AG20443 (cell line): Measurements from ENCODE around the gene SRMS.
"Not testable (repeated sequence)": the region's sequence is repeated elsewhere in the genome, so short reads cannot be mapped to it uniquely, and the experiment has no call there.

Source experiments
- DNase-seq: peaks from one replicate; pipeline ENCODE4 v3.0.0; 2012; ENCODE audit warnings: low spot score, mixed read lengths

The SRMS gene

DNA sequence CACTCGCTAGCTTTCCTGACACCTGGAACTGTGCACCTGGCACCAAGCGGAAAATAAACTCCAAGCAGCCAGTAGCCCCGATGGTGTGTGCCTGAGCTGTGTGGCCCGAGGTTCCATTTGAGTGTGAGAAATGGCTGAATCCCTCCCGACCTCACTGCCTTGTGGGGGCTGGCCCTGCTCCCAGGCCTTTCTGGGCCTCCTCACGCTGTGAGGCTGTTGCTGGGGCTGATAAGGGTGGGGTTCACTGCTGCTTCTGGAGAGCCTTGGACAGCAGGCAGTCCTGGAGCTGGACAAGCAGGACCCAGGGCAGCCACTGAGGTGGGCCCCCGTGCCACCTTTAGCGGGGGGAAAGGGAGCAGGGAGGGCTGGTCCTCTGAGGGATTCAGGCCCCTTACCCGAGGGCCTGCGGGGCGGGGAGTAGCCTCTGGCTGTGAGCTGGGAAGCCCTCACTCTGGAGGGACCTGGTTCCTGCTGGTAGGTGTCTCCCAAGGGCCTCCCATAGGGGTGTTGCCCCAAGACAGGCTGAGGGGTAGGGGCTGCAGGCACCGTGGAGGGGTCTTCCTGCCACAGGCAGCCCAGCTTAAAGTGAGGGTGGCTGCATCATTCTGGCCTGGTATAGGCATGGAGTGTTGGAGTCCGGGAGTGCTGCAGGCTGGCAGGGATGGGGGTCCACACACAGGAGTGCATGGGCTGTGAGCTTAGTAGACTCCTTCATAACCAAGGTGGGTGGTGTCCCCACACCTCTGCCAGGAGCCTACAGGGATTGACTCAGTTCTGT, 25.3 kb downstream of the SRMS start:
- DNase-seq = no peak

DNA sequence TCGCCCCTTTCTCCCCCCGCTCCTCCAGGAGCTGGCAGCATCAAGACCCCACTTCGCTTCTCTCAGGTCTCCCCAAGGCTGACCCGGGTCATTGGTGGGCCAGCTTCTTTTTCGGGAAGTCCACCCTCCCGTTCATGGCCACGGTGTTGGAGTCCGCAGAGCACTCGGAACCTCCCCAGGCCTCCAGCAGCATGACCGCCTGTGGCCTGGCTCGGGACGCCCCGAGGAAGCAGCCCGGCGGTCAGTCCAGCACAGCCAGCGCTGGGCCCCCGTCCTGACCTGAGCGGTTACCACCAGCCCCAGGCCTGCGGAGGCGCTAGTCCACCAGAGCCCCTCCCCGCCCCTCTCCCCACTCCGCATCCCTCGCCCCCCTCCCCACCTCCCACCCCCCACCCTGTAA, 25.9 kb downstream of the SRMS start:
- DNase-seq = no peak

DNA sequence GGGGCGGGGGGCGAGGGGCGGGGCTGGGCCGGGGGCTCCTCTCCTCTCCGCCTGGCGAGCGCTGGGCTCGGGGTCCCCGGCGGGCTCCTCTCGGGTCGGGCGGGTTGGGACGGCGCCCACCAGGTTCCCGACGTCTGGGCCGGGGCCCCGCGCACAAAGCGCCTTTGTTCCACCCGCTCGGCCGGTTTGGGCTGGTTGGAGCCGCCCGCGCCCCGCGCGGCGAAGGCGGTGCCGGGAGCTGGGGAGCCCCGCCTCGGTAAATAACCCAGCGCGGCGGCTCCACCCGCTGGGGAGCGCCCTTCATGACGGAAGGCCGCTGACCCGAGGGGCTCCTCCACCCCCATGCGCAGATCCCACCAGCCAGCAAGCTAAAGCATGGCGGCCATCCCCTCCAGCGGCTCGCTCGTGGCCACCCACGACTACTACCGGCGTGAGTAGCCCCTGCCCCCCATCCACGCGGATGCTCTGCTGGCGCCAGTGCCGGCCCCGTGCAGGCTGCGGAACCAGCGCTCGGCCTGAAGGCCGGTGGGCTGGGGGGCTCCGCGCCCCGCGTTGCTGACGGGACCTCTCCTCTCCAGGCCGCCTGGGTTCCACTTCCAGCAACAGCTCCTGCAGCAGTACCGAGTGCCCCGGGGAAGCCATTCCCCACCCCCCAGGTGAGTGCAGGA, 26.5 kb downstream of the SRMS start:
- DNase-seq = peak; percentile 89

DNA sequence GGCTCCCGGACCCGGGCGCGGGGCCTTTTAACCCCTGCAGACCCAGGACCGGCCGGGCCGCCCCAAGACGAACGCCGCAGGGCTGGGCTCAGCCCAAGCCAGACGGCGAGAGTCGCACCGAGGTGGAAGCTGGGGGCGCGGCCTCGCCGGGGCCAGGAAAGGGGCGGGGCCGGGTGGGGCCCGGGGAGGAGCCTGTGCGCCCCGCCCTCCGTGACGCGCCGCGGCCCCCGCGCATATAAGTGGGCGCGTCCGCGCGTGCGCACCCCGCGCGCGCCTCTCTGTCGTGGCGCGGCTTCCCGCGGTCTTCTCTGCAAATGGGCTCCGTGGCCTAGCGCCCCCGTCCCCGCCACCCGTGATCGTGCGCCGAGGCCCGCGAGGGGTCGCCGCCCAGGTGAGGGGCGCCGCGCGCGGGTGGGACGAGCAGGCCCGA, 27.0 kb downstream of the SRMS start, which contains the start of gene PPDPF:
PPDPF (plus strand) TSS at position 262 of the 430 bp plus-strand sequence. CDS start 544 bp downstream, outside the sequence.
- DNase-seq = peak; percentile 100

DNA sequence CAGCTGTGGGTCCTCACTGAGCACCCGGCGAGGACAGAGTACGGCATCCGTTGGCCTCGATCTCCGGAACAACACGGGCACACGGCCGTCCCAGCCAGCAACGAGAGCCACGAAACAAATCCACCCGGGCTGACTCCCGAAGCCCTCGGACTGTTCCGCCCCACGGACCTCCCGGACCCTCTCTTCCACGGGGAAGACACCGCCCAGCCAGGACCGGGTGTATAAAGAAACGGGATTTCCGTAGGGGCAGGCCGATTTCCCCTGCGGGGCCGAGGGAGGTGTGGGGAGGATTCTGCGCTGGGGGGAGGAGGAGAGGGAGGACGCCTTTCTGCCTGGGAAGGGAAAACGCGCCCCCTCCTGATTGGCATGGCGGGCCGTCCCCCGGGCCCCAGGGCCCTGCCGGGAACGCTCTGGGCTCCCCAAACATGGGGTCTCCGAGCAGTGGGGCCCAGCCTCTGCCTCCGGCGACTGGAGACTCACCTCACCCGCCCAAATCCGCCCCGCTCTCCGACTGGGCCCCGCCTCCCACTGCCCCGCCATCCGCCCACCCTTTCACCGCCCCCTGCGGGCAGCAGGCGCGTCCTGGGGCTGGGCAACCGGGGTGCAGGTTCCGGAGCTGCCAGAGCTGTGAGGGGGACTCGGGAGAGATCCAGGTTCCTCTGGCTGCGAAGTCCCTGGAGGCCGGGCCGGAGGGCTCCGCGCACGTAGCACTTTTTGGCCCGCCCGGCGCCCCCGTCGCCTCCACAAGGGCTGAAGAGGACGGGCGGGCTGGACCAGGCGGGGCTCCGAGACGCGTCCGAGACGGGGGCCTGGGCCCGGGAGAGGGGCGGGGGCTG, 27.7 kb downstream of the SRMS start:
- DNase-seq = peak; percentile 53

DNA sequence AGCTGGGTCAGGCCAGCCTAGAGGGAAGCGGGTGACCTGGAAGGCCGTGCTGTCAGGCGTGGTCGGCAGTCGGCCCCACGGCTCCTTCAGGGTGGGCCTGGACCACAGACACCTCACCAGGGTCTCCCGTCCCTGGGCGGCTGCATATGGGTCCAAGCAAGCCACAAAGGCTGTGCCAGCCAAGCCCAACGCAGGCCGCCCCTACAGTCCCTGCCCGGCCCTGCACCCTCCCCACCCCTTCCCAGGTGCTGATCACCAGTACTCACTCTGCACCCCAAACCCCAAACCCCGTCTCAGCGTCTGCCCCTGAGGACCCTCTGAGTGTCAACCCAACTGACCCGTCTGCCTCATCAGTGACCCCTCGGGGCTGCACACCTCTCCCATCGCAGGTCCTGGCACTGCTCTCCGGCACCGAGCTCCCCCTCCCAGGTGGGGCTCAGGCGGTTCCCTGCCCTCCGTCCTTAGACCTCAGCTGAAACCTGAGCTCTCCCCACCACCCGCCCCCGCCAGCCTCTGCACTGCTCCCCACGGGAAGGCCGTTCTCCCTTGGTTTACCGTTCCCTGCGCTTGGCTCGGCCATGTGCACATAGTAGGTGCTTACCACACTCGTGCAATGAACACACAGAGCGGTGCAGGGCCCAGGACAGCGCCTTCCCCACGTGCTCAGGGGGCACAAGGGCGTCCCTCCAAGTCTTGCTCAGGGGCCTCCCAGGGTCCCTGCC, 28.4 kb downstream of the SRMS start:
- no peak for DNase-seq

DNA sequence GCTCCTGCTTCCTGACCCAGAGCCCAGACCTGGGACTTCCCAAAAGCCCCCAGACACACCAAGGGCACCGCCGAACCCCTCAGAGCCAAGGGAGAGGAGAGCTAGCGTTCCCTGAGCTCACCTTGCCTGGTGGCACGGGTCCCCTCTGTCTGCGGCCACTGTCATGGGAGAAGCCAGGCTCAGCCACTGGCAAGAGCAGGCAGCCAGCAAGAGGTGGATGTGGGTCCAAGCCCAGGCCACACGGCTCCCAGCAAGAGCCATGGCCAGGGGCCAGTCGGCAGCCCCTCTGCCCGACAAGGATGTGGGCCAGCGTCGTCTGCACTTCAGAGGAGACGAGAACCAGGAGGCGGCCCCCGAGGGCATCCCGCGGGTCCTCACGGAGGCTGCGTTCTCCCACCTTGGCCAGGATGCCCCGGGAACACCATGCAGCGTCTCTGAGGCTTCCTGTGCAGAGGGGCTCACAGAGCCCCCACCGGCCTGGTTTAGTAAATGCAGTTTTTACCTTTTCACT, 29.1 kb downstream of the SRMS start:
- DNase-seq = no peak

DNA sequence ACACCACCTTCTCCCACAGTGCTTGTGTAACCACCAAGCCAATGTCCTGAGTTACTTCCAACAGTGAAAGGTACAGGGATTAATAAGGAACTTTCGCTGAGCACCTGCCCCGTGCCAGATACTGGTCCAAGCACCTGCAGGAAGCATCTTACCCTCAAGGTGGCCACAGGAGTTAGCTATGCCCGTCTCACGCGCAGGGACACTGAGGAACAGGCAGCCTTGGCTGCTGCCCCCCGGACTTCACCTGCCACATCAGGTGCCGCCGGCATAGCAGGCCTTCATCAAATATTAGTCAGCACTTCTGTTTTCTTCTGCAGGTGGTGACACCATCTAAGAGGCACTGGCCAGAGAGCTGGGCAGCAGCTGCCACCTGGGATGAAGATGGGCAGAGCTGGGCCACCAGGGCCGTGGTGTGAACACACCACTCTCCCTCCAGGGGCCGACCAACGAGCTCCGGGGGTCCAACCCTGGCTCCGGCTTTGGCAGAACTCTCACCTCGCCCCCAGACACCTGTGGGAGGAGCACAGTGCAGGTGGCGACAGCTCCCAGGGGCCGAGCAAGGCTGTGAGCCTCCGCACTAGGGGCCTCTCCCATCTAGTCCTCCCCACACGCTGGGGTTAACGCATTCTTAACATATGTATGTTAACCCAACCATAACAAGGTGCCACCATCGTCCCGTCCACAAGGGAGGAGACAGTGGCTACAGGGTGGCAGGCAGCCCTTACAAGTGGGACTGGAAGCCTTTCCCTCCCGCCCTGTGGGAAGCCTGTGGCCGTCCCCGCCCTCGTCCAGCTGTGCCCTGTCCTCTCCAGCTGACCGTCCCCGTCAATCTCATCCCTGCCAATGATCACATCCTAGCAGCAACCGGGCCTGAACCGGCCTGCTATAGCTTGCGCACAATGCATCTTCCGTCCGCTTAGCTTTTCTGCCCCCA, 29.9 kb downstream of the SRMS start:
- no peak for DNase-seq

DNA sequence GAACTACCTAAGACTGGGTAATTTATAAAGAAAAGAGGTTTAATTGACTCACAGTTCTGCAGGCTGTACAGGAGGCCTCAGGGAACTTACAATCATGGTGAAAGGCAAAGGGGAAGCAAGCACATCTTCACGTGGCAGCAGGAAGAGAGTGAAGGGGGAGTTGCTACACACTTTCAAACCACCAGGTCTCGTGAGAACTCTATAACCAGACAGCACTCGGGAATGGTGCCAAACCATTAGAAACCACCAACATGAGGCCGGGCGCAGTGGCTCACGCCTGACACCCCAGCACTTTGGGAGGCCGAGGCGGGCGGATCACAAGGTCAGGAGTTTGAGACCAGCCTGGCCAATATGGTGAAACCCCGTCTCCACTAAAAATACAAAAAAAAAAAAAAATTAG, 33.0 kb downstream of the SRMS start:
- DNase-seq = not testable (repeated sequence)

DNA sequence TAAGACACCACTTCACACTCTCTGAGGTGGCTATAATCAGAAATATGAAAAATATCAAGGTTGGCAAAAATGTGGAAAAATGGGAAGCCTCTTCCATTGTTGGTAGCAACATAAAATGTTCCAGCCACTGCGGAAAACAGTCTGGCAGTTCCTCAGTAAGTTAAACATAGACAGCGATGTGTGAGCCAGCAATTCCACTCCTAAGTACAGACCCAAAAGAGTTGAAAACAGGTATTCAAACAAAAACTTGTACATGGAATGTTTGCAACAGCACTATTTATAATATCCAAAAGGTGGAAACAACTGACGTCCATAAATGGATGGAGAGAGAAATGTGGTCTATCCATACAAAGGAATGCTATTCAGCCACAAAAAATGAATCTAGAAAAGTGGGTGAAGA, 34.3 kb downstream of the SRMS start:
- DNase-seq = no peak

DNA sequence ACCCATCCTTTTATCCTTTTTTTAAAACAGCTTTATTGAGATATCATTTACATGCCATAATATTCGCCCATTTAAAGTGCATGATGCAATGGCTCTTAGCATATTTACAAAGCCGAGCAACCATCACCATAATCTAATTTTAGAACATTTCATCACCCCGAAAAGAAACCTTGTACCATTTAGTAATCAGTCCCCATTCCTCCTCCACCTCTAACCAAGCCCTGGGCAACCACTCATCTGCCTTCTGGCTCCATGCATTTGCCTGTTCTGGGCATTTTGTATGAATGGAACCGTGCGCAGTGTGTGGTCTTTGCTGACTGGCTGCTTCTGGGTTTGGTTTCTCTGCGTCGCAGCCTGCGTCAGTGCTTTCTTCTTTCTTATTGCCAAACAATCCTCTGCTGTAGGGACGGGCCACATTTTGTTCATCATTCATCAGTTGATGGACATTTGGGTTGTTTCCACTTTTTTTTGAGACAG, 38.4 kb downstream of the SRMS start:
- DNase-seq = no peak

DNA sequence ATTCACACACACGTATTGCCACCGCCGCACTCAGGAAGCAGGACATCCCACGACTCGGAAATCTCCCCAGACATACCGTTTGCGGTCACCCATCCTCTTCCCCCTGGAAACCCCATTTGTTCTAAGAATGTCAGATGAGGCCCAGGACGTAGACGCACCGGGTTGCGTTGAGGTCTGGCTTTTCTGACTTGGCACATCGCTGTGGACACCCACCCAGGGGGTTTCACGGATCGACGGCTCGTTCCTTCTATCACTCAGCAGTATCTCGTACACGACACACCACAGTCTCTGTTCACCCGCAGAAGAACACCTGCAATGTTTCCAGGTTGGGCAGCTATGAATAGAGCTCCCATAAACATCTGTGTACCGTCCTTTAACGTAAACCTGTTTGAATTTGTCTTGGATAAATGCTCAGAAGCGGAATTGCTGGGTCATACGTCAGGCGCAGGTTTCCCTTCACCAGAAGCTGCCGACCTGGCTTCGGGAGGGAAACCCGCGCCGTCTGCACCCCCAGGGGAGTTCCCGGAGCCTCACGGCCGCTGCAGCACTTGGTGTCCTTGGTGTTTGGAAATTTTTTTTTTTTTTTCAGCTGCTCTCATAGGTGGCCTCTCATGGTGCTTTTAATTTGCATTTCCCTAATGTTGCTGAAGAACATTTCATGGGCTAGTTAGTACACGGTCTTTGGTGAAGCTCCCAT, 39.3 kb downstream of the SRMS start:
- DNase-seq = no peak

DNA sequence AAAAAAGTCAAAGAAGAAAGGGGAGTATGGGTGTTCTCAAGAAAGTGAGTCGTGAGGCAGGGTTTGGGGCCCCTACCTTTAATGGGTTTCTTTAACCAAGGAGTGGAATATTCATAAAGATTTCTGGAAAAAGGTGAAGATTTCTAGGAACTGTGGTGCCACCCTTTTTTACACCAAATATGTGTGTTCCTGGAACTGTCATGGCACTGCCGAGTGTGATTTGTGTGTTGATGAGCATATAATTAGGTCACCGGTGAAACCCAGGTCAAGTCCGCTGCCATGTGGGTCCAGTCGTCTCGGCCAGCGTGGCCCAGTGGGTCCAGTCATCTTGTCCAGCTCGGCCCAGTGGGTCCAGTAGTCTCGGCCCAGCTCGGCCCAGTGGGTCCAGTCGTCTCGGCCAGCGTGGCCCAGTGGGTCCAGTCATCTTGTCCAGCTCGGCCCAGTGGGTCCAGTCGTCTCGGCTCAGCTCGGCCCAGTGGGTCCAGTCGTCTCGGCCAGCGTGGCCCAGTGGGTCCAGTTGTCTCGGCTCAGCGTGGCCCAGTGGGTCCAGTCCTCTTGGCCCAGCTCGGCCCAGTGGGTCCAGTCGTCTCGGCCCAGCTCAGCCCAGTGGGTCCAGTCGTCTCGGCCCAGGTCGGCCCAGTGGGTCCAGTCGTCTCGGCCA, 40.3 kb downstream of the SRMS start:
- no peak for DNase-seq

DNA sequence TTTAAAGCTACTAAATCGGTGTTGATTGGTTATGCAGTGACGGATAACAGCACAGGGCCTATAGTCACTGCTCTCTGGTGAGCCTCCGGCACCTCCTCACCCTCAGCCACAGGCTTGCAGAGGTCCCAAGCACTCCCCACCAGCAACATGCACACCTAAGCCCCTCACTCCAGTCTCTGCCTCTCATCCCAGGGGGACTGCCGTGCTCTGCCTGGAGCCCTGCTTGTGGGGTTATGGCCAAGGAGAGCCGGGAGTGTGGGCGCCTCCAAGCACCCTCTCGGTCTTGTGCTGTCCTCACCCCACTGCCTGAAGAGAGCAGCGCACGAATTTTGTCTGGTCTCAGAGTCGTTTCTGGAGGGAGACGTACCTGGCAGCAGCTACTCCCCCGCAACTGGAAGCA, 41.8 kb downstream of the SRMS start:
- DNase-seq = no peak

DNA sequence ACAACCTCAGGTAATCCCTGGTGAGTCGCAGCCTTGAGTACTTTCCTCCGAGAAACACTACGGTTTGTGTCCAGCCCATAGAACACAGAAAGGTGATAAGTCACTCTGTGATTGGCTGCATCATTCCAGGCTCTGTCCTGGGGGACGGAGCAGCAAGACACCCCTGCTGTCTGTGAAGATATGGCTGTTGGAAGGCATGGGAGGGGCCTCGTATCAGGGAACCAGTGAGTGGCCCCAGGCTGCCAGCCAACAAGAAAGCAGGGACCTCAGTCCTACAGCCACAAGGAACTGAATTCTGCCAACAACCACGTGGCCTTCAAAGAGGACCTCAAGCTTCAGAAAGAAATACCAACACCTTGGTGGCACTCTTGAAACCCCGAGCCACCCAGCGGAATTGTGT, 42.3 kb downstream of the SRMS start:
- no peak for DNase-seq

DNA sequence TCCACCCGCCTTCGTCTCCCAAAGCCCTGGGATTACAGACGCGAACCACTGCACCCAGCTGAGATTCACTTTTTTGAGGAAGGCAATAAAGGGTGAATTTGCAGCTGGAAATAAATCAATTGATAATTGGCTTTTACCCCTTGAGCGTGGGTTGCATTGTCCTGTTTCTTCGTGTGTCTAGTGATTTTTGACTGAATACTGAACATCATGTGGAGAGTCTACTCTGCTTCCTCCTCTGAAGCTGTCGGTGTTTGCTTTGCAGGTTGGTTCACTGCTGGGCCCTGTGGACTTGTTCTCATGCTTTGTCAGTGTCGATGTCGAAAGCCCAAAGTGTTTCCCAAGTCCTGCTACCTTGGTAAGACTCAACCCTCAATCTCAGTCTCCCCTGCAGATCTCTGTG, 42.9 kb downstream of the SRMS start:
- DNase-seq = no peak

DNA sequence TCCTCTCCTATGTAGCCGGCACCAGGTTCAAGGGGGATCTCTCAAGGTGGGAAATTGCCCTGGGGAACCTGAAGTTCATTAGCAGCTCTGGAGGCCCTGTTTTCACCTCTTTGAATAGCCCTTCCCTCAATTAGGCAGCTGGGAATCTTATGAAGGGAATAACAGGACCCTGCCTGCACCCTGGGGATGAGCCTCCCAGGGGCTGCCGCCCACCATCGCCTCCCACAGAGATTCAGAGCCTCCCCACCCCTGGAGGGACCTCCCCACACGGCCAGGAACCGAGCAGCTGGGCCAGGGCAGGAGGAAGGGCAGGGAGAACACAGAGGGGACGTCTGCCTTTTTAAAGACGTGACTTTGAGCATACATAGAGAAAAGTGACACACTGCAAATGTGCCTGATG, 44.0 kb downstream of the SRMS start:
- no peak for DNase-seq

DNA sequence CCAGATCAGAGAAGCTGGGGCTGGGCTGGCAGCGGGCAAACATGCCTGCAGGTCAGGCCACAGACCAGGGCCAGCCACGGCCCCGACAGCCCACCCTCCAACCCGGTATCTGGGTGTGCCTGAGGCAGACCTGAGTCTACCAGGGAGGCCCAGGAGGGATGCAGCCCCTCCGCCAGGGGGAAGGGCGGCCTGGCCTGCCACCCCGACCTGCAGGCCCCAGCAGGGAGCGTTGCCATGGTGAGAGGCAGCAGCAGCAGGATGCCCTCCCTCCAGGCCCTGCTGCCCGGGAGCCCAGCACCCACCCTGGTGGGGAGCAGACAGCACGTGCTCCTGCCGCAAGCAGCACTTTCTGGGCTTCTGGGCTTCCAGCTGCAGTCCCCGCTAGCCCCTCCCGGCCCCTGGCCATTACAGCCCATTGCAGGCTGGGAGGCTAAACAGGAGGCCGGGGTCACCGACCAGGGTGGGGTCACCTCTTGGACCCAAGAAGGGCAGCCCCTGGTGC, 44.8 kb downstream of the SRMS start:
- no peak for DNase-seq
